Middle frontal gyrus (tissue), 1 donor: ENCODE data around the gene ASCL4.
A peak's percentile ranks its signal among the peaks of the same experiment; 100 is the strongest.

ENCODE experiments used
- DNase-seq: peaks from one replicate; pipeline ENCODE4 v3.0.0-alpha.2; 2015; ENCODE audit warnings: low spot score; ENCODE audit errors: extremely low spot score

ASCL4 gene

GRCh38 chr12:107778383-107779025, 4.0 kb downstream of the ASCL4 start:
- no peak for DNase-seq

DNA sequence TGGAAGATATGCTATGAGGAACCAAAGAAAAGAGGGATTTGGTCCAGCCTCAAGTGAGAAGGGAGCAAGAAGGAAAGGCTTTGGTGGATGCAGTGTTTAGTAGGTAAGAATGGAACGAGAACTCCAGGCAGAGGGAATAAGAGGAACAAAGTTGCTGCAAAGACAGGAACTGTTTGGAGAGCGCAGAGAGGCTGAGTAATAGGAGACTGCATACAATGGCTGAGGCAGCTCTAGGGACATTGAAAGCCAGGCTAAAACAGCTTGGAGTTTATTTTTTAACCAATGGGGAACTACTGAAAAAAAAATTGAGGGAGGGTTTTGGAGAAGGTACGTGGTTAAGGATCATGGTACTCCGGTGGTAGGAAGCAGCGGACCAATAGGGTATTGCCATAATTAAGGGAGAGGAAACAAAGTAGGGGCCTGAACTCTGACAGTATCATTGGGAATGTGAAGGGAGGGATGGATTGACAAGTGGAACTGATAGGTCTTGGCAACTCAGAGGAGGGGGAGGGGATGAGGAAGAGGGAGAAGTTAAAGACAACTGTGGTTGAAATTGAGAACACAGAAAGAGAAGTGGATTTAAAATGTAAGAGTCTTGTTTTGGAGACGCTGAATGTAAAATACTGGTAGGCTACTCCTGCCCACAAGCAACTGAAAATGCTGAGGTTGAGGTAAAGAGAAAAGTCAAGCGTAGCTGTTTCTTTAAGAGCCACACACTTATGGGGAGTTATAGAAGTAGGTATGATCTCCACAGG, 4.8 kb downstream of the ASCL4 start:
- DNase-seq = no peak

GRCh38 chr12:107780298-107780697, 5.8 kb downstream of the ASCL4 start:
- DNase-seq = no peak

DNA sequence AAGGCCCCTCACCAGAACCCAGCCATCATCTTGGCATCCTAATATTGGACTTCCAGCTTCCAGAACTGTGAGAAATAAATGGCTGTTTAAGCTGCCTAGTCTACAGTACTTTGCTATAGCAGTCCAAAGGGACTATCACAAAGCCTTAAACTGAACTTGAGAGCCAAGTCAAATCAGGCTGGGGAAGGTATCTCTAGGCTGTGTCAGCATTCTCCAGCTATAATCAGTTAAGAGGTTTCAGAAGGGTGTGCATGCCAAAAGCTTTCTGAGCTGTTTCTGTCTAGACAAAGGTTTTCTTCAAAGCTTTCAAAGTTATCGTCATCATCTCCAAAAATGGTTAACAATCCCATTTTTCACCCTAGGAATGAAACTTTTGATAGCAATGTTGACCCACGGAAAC, 7.6 kb downstream of the ASCL4 start:
- no peak for DNase-seq

DNA sequence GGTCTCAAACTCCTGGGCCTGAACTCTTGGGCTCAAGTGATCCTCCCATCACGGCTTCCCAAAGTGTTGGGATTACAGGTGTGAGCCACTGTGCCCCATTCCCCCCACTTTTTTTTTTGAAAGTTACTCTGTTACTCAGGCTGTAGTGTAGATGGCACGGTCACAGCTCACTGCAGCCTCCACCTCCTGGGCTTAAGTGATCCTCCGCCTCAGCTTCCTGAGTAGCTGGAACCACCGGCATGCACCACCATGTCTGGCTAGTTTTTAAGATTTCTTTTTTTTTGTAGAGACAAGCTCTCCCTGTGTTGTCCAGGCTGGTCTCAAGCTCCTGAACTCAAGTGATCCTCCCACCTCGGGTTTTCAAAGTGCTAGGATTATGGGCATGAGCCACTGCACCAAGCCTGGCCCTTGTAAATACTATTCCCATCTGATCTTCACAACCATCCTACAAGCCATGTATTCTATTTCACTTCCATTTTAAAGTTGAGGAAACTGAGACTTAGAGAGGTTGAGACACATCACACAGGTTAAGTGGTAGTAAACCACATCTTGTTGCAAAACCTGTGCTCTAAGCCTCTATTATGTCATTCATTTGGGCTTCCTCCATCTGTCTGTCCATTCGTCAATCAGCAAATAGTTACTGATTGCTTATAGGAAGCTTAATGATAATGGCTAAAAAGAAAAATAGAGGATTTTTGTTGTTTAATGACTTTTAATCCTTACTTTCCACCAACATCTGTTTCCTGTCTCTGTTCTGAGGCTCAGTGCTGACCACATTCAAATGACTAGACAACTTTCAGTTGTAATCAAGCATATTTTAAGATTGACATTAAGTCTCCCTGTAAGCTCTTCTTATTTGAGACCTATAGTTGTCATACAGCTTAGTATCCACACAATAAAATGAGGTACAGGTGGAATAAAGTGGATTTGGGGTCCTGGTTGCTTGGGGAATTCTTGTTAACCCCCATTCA, 9.2 kb downstream of the ASCL4 start:
- DNase-seq = no peak

DNA sequence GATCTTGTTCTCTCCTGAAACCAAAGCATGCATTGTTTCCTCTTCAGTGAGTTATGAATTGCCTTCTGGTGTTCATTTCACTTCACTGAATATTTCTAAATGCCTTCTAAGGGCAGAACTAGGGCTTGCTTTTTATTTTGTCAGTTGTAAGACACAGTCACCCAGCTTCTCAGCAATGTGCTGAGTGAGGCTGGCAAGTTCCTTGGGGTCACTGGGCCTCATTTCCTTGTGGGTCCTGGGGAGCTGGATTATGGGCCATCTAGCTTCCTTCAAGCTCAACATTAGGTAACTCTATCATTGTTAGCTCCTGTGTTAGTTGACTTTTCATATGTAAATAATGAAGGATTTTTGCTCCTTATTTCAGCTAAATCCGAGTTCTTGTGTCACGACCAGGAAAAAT, 13.8 kb downstream of the ASCL4 start:
- DNase-seq = no peak

GRCh38 chr12:107788690-107789458, 14.4 kb downstream of the ASCL4 start:
- DNase-seq = no peak

- no peak for DNase-seq
Observed at GRCh38 chr12:107791465-107792089, 17.1 kb downstream of the ASCL4 start.

GRCh38 chr12:107794451-107794850, 19.9 kb downstream of the ASCL4 start:
- no peak for DNase-seq

DNA sequence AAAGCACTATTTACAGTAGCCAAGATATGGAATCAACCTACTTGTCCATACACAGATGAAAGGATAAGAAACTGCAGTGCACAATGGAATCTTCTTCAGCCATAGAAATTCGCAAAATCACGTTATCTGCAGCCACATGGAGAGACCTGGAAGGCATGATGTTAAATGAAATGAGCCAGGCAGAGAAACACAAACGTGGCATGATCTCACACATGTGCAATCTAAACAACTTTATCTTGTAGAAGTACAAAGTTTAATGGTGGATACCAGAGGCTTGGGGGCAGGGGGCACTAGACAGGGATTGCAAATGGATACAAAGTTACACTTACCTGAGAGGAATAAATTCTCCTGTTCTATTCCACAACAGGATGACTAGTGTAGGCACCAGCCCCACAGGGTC, 24.1 kb downstream of the ASCL4 start:
- no peak for DNase-seq

- DNase-seq = no peak
Observed at GRCh38 chr12:107801150-107801549, 26.6 kb downstream of the ASCL4 start.

DNA sequence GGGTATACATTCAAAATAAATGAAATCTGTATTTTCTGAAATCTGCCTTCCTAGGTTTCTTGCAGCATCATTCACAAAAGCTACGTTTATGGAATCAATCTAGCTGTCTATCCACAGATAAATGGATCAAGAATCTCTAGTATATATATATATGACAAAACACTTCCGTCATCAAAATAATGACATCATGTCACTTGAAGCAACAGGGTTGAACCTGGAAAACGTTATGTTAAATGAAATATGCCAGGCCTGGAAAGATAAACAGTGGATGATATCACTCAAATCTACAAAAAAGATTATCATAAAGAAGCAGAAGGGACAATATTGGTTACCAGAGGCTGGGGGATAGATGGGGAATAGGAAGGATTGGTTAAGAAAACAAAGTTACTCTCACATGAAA, 28.6 kb downstream of the ASCL4 start:
- DNase-seq = no peak

DNA sequence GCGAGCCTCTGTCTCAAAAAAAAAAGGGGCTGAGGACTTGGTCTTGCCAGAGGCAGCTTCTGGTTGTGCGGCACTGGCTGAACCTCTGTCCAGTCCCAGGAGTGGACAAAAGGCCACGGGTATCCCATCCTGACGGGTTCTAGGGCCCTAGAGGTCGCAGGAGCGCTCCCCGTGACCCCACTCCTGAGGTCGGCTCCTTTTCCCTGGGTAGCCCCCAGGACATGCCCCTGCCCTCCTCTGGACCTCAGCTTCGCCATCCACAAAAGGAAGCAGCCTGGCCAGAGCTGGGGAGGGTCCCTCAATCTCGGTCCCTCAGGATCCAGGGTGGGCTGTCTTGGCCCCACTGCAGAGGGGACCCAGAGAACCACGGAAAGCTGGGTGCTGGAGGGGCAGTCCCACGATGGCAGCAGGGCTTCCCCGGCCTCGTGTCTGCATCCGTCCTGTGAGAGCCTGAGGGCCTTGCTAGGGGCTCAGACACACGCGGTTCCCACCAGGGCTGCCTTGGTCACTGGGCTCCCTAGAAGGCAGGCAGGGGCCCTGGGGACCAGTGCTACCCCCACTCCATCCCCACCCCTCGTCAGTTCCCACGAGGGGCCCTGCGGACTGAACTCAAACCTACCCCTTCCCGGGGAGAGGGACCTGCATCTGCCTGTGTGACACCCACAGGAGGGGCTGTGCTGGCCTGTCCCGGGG, 31.1 kb downstream of the ASCL4 start:
- DNase-seq = no peak

- no peak for DNase-seq
Observed at GRCh38 chr12:107807471-107808150, 33.1 kb downstream of the ASCL4 start.

DNA sequence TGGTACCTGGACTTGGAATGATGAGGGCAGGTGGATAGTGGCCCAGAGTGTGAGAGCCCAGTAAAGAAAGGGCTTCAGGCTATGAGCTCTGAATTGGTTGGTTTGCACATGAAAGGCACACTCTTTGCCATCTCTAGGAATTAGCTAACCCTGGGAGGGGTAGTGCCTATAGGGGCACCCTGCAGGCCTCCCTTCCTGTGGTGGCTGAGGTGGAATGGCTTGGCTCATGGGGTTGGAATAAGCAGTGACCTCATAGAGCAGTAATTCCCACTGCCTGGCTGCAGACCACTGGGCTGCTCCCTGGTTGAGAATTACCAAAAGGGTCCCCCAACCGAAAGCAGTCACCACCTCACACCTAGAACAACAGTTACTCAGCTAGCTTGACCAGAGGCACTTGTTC, 42.7 kb downstream of the ASCL4 start:
- DNase-seq = no peak

GRCh38 chr12:107818984-107819383, 44.5 kb downstream of the ASCL4 start:
- DNase-seq = peak; percentile 20

DNA sequence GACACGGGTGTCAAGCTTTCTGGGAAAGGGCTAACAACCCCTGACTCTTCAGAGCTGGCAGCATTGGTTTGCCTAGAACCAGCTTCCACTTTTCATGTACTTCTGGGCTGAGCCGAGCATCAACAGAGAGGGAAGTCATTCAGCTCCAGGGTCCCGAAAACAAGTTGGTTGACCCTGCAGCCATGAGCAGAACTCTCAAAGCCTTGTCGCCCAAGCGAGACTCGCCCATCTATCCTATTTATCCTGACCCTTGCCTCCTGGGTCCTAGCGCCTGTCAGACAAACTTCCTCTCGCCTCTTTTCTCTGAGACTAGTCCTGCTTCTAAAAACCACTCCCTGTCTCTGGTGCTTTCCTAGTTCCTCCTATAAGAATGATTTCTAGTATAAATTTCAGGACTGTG, 47.9 kb downstream of the ASCL4 start:
- no peak for DNase-seq
